ENCODE measurements around the gene BAG5. TPM values are rescaled to one million over a fixed set of nuclear protein-coding genes. Genes with fewer than 3 reads are reported as not detected.

BAG5 gene
- total RNA-seq, 1 donor from 2014 or later = 29.8 TPM

DNA sequence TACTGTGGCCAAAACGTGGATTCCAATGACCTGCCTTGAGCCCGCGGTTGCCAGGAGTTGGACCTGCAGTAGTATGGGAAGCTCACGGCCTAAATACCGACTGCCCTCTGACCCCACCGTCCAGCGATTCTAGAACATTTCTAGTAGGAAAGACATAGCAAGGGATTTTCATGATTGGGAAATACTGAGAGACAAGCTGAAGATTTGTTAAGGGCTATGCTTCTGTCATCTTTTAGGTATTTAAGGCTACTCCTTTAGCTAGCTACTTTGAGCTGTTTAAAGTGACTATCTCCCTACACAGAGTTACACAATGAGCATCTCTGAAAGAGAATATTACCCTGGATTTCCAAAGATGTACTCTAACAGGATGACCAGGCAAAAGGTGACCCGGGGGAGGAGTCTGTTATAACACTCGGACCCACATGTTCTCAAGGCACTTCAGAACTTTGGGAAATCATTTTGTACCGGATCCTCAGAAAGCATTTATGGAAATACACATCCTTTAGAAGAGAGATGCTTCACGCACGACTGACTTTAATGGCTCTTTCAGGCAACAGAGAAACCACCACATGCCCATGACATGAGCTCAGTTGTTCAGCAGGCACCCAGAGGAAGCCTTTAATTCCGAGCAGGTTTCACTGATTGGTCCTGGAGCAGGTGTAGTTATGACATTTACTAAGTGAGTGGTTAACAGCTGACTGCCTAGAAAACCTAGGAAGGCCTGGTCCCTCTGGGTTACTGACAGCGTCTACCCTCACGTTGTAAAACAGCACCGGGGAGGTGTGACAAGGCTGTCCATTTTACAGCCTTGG, 4.2 kb downstream of the BAG5 start:
- Histone ChIP-seq H3K36me3 (peaks cover 45% of the 10 kb centered on the region), H3K4me1 (peaks cover 54% of the 10 kb centered on the region), H3K27me3 (ENCODE audit: low read depth) (no peaks in the 10 kb centered on the region), H3K9me3 (no peaks in the 10 kb centered on the region), H3K4me3 (no peak overlapping the region), H3K27ac (no peak overlapping the region)
- TF ChIP-seq, protein P1, sequence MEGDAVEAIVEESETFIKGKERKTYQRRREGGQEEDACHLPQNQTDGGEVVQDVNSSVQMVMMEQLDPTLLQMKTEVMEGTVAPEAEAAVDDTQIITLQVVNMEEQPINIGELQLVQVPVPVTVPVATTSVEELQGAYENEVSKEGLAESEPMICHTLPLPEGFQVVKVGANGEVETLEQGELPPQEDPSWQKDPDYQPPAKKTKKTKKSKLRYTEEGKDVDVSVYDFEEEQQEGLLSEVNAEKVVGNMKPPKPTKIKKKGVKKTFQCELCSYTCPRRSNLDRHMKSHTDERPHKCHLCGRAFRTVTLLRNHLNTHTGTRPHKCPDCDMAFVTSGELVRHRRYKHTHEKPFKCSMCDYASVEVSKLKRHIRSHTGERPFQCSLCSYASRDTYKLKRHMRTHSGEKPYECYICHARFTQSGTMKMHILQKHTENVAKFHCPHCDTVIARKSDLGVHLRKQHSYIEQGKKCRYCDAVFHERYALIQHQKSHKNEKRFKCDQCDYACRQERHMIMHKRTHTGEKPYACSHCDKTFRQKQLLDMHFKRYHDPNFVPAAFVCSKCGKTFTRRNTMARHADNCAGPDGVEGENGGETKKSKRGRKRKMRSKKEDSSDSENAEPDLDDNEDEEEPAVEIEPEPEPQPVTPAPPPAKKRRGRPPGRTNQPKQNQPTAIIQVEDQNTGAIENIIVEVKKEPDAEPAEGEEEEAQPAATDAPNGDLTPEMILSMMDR (IDR thresholded peaks at IDR 0.05) = no peak
- ATAC-seq (no peak), DNase-seq (peak; percentile 2)
- intact Hi-C loops (cut with DNase I) = no loop called here

DNA sequence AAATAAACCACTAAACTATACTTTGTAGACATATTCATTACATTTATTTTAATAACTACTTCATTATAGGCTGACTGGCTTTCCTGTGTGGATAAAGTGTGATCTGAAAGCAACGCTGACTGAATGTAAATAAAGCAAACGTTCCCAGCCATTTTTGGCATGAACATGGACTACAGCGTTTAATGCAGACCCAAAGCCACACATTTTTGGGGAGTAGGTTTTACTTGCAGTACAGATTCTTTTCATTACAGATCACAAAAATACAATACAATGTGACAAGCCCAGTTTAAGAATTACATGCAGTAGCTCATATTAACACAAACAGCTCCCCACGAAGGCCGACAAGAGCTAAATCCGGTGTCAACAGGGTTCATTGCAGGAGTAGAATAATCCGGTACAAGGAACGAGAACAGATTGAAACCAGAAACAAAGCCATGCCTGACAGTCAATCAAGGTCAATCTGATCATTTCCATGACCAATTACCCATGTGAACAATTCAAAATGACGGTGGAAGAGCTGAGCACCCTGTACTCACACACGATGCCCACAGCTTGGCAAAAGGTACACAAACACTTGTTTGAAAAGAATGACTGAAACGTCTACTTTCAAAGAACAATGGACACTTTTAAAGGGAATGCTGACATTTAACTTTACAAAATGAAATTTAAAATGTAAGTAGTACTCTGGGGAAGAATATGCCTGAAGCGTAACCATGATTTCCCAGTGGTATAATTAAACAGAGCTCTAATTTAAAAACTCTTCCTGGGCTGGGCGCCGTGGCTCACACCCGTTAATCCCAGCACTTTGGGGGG, 5.3 kb downstream of the BAG5 start:
- H3K27ac ChIP-seq = peak overlapping the region; percentile 7
- ATAC-seq = no peak
- peaks cover 45% of the 10 kb centered on the region for H3K36me3 ChIP-seq
- no peak overlapping the region for H3K4me3 ChIP-seq
- TF ChIP-seq, protein P1 (IDR thresholded peaks at IDR 0.05) = no peak
- intact Hi-C loops (cut with DNase I) = no loop called here
- H3K27me3 ChIP-seq (ENCODE audit: low read depth) = no peaks in the 10 kb centered on the region
- no peaks in the 10 kb centered on the region for H3K9me3 ChIP-seq
- no peak for DNase-seq
- H3K4me1 ChIP-seq = peaks cover 60% of the 10 kb centered on the region

DNA sequence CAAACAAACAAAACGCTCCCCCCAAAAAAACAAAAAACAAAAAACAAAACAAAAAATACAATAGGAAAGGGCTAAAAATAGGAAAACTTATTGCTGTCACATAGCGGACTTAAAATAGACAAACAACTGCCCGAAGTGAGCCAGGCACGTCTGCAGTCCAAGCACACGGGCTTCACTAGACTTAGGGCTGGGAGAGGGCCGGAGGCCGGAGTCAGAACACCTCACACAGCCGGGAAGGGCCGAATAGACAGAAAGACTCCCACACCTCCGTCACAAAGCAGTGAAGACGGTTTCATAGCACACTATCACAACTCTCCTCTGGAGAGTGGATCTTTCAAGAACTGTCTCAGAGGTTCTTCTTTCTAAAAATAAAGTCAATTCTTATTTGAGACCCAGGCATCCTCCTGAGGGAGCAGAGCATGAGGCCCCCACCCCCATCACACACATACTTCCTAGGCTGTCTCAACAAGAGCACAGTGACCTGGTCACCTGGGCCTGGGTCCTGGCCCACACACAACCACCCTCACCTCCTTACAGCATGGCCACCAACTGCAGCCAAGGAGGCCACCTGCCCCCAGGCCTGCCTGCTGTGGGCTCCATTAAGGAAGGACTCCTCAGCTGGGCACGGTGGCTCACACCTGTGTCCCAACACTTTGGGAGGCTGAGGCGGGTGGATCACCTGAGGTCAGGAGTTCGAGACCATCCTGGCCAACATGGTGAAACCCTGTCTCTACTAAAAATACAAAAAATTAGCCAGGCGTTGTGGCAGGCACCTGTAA, 6.7 kb downstream of the BAG5 start:
- Histone ChIP-seq H3K9me3 (no peaks in the 10 kb centered on the region), H3K4me3 (no peak overlapping the region), H3K27me3 (ENCODE audit: low read depth) (no peaks in the 10 kb centered on the region), H3K27ac (no peak overlapping the region), H3K4me1 (peaks cover 63% of the 10 kb centered on the region), H3K36me3 (peaks cover 44% of the 10 kb centered on the region)
- DNase-seq (peak; percentile 30), ATAC-seq (no peak)
- TF ChIP-seq, protein P1 (IDR thresholded peaks at IDR 0.05) = no peak
- intact Hi-C loops (cut with DNase I) = no loop called here

DNA sequence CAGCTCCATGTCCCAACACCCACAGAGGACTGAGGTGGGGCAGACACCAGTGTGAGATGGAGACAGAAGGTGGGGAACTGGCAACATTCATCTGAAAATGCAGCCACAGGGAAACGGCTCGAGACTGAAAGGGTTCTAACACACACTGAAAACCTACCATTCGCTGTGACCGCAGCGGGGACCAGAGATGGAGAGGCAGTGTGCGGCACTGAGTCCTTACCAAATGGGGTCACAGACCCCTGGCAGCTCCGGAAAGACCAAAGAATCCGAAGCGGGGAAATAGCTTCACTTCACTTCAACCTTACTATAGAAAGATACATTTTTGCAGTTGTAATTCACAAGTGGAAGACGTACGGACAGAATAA, 9.6 kb downstream of the BAG5 start:
- peak overlapping the region; percentile 80 for H3K27ac ChIP-seq
- H3K27me3 ChIP-seq (ENCODE audit: low read depth) = no peaks in the 10 kb centered on the region
- ATAC-seq (no peak), DNase-seq (peak; percentile 21)
- H3K9me3 ChIP-seq = no peaks in the 10 kb centered on the region
- H3K4me3 ChIP-seq = no peak overlapping the region
- H3K36me3 ChIP-seq = peaks cover 14% of the 10 kb centered on the region
- TF ChIP-seq, protein P1 (IDR thresholded peaks at IDR 0.05) = no peak
- intact Hi-C loops (cut with DNase I) = no loop called here
- H3K4me1 ChIP-seq = peaks cover 39% of the 10 kb centered on the region

All from lower lobe of right lung (tissue), 2 donors.